Karpas-422 (cell line): ENCODE results near the gene EAF1. TPM values are rescaled to one million over a fixed set of nuclear protein-coding genes. Genes with fewer than 3 reads are reported as not detected.
"Not testable (repeated sequence)": the region's sequence is repeated elsewhere in the genome, so short reads cannot be mapped to it uniquely, and the experiment has no call there.

ENCODE experiments used
- DNase-seq: peaks from one replicate; pipeline ENCODE4 v3.0.0-alpha.2; 2015
- H2AFZ ChIP-seq: fragments of 200-600 bp; sonication (generic); 2 replicates; pipeline ENCODE4 v1.6.1; 2014; ENCODE audit warnings: antibody characterized with exemption, low read length, mixed read lengths
- H3K27ac ChIP-seq: fragments of 200-600 bp; sonication (generic); 2 replicates; pipeline ENCODE4 v1.5.1; 2014; ENCODE audit warnings: mild to moderate bottlenecking, low read length, moderate library complexity
- H3K27me3 ChIP-seq: fragments of 200-600 bp; sonication (generic); 2 replicates; pipeline ENCODE4 v1.6.1; 2014; ENCODE audit warnings: low read length, mixed read lengths
- H3K36me3 ChIP-seq: fragments of 200-600 bp; sonication (generic); 2 replicates; pipeline ENCODE4 v1.6.1; 2014; ENCODE audit warnings: low read length, mixed read lengths; ENCODE audit not compliant: insufficient read depth
- H3K4me1 ChIP-seq: fragments of 200-600 bp; sonication (generic); 2 replicates; pipeline ENCODE4 v1.6.1; 2014; ENCODE audit warnings: mild to moderate bottlenecking, low read length, mixed read lengths
- H3K4me2 ChIP-seq: fragments of 200-600 bp; sonication (generic); 2 replicates; pipeline ENCODE4 v1.6.1; 2014; ENCODE audit warnings: low read length, low read depth, mild to moderate bottlenecking; ENCODE audit not compliant: poor library complexity, severe bottlenecking
- H3K4me3 ChIP-seq: fragments of 200-600 bp; sonication (generic); 2 replicates; pipeline ENCODE4 v1.5.1; 2014; ENCODE audit warnings: mild to moderate bottlenecking, antibody characterized with exemption, low read length, mixed read lengths
- H3K79me2 ChIP-seq: fragments of 200-600 bp; sonication (generic); 2 replicates; pipeline ENCODE4 v1.6.1; 2014; ENCODE audit warnings: mild to moderate bottlenecking, low read length, mixed read lengths
- H3K9ac ChIP-seq: fragments of 200-600 bp; sonication (generic); 2 replicates; pipeline ENCODE4 v1.6.0; 2014; ENCODE audit warnings: low read length
- H3K9me2 ChIP-seq: fragments of 200-600 bp; sonication (generic), shearing (Covaris generic); replicated peaks from 2 replicates; pipeline ENCODE4 v1.6.0; 2014; ENCODE audit warnings: mild to moderate bottlenecking, low read length, moderate library complexity; ENCODE audit not compliant: insufficient read depth
- H3K9me3 ChIP-seq: fragments of 300-700, 200-600 bp; sonication (generic); 2 replicates; pipeline ENCODE4 v1.6.1; 2014; ENCODE audit warnings: low read length, mixed read lengths
- H4K20me1 ChIP-seq: fragments of 200-600 bp; sonication (generic); 2 replicates; pipeline ENCODE4 v1.6.1; 2014; ENCODE audit warnings: mild to moderate bottlenecking, antibody characterized with exemption, low read length, low read depth; ENCODE audit not compliant: insufficient read depth
- total RNA-seq: library from RNA; depleted of rRNA; stranded (reverse); fragments of >200 nt; shearing (Covaris generic); gene quantifications from 2 replicates; pipeline ENCODE4 v1.2.3, GENCODE V29; 2014; ENCODE audit warnings: low replicate concordance

Gene EAF1
- total RNA-seq, 1 experiment from 2014 or later: 29.2 TPM

GRCh38 chr3:15385901-15386653, 41.3 kb upstream of the EAF1 start:
- no peak for DNase-seq
- Histone ChIP-seq H3K79me2 (no peaks in the 10 kb centered on the region), H3K4me2 (no peak overlapping the region), H3K27me3 (peaks cover 10% of the 10 kb centered on the region), H3K9ac (no peak overlapping the region), H3K9me3 (0 out of 2 replicates have a peak, but pooled peaks cover 5% of the 10 kb centered on the region), H3K4me1 (peaks cover 28% of the 10 kb centered on the region), H3K27ac (no peak overlapping the region), H3K36me3 (no peaks in the 10 kb centered on the region), H2AFZ (no peak overlapping the region), H4K20me1 (no peaks in the 10 kb centered on the region; the same call in 1 of the 2 replicates), H3K4me3 (no peak overlapping the region), H3K9me2 (no peaks in the 10 kb centered on the region)

- not testable (repeated sequence) for H3K27ac ChIP-seq, H3K9me2 ChIP-seq, DNase-seq, H3K9me3 ChIP-seq, H3K4me2 ChIP-seq, H4K20me1 ChIP-seq, H3K36me3 ChIP-seq, H2AFZ ChIP-seq, H3K79me2 ChIP-seq, H3K9ac ChIP-seq, H3K4me3 ChIP-seq
- Histone ChIP-seq H3K27me3 (peaks cover 10% of the 10 kb centered on the region), H3K4me1 (peaks cover 28% of the 10 kb centered on the region)
Measured at GRCh38 chr3:15386654-15386955, 40.8 kb upstream of the EAF1 start.

GRCh38 chr3:15387171-15387581, 40.2 kb upstream of the EAF1 start:
- Histone ChIP-seq H3K9me2 (no peaks in the 10 kb centered on the region), H3K4me3 (no peak overlapping the region), H3K4me2 (no peak overlapping the region), H3K4me1 (peaks cover 28% of the 10 kb centered on the region), H3K36me3 (no peaks in the 10 kb centered on the region), H3K27me3 (peaks cover 10% of the 10 kb centered on the region), H2AFZ (no peak overlapping the region), H4K20me1 (no peaks in the 10 kb centered on the region; the same call in 1 of the 2 replicates), H3K79me2 (no peaks in the 10 kb centered on the region), H3K9ac (no peak overlapping the region), H3K9me3 (0 out of 2 replicates have a peak, but pooled peaks cover 5% of the 10 kb centered on the region), H3K27ac (no peak overlapping the region)
- DNase-seq: no peak

GRCh38 chr3:15387735-15388134, 39.7 kb upstream of the EAF1 start:
- 0 out of 2 replicates have a peak, but pooled peaks cover 5% of the 10 kb centered on the region for H3K9me3 ChIP-seq
- H3K4me2 ChIP-seq: no peak overlapping the region
- no peak overlapping the region for H3K9ac ChIP-seq
- no peak overlapping the region for H3K4me3 ChIP-seq
- H3K9me2 ChIP-seq: no peaks in the 10 kb centered on the region
- no peak overlapping the region for H2AFZ ChIP-seq
- H4K20me1 ChIP-seq: no peaks in the 10 kb centered on the region; the same call in 1 of the 2 replicates
- H3K4me1 ChIP-seq: peaks cover 28% of the 10 kb centered on the region
- DNase-seq: no peak
- no peaks in the 10 kb centered on the region for H3K79me2 ChIP-seq
- H3K27ac ChIP-seq: no peak overlapping the region
- peaks cover 10% of the 10 kb centered on the region for H3K27me3 ChIP-seq
- no peaks in the 10 kb centered on the region for H3K36me3 ChIP-seq

- not testable (repeated sequence) for H3K36me3 ChIP-seq, H3K9me3 ChIP-seq, H3K4me2 ChIP-seq, H3K9me2 ChIP-seq, H3K79me2 ChIP-seq, DNase-seq, H2AFZ ChIP-seq, H3K9ac ChIP-seq, H4K20me1 ChIP-seq, H3K4me3 ChIP-seq, H3K27ac ChIP-seq
- H3K27me3 ChIP-seq: peaks cover 10% of the 10 kb centered on the region
- peaks cover 28% of the 10 kb centered on the region for H3K4me1 ChIP-seq
Measured at GRCh38 chr3:15388335-15388734, 39.1 kb upstream of the EAF1 start.

- DNase-seq: no peak
- H3K79me2 ChIP-seq: no peaks in the 10 kb centered on the region
- H3K27me3 ChIP-seq: peaks cover 9% of the 10 kb centered on the region
- H3K4me3 ChIP-seq: no peak overlapping the region
- H4K20me1 ChIP-seq: no peaks in the 10 kb centered on the region
- 0 out of 2 replicates have a peak, but pooled peaks cover 5% of the 10 kb centered on the region for H3K9me3 ChIP-seq
- no peak overlapping the region for H3K4me2 ChIP-seq
- H3K36me3 ChIP-seq: no peaks in the 10 kb centered on the region
- no peak overlapping the region for H3K27ac ChIP-seq
- no peak overlapping the region for H3K9ac ChIP-seq
- H3K9me2 ChIP-seq: no peaks in the 10 kb centered on the region
- H2AFZ ChIP-seq: no peak overlapping the region
- H3K4me1 ChIP-seq: peaks cover 8% of the 10 kb centered on the region
Measured at GRCh38 chr3:15390460-15390859, 36.9 kb upstream of the EAF1 start.

- no peak for DNase-seq
- Histone ChIP-seq H3K36me3 (no peaks in the 10 kb centered on the region), H3K27ac (no peak overlapping the region), H2AFZ (no peak overlapping the region), H3K9ac (no peak overlapping the region), H3K9me2 (no peaks in the 10 kb centered on the region), H3K27me3 (peaks cover 4% of the 10 kb centered on the region), H3K4me3 (no peak overlapping the region), H3K4me2 (no peak overlapping the region), H3K9me3 (0 out of 2 replicates have a peak, but pooled peaks cover under 1% of the 10 kb centered on the region), H4K20me1 (no peaks in the 10 kb centered on the region), H3K4me1 (peaks cover 3% of the 10 kb centered on the region; the same call in 1 of the 2 replicates), H3K79me2 (no peaks in the 10 kb centered on the region)
Measured at GRCh38 chr3:15391007-15391406, 36.4 kb upstream of the EAF1 start.

- not testable (repeated sequence) for H3K36me3 ChIP-seq, H3K27ac ChIP-seq, H3K4me1 ChIP-seq, H4K20me1 ChIP-seq, H3K9ac ChIP-seq, H3K4me3 ChIP-seq, H3K9me2 ChIP-seq, H3K27me3 ChIP-seq, H2AFZ ChIP-seq, DNase-seq, H3K79me2 ChIP-seq, H3K4me2 ChIP-seq, H3K9me3 ChIP-seq
Measured at GRCh38 chr3:15393252-15393651, 34.1 kb upstream of the EAF1 start.
